H9 (cell line): ENCODE data around the gene FAXC. TPM values are rescaled to one million over a fixed set of nuclear protein-coding genes. Genes with fewer than 3 reads are reported as not detected.
"Not testable (repeated sequence)": the region's sequence is repeated elsewhere in the genome, so short reads cannot be mapped to it uniquely, and the experiment has no call there.

ENCODE experiments used
- DNase-seq: peaks from one replicate; pipeline ENCODE4 v3.0.0-alpha.2; 2017
- H2AFZ ChIP-seq: one replicate; pipeline ENCODE4 v1.6.1; 2013; ENCODE audit warnings: mild to moderate bottlenecking, low read length, control low read depth, moderate library complexity
- H2AK5ac ChIP-seq: 2 replicates; pipeline ENCODE4 v1.6.1; 2013; ENCODE audit warnings: low read length, control low read depth, mixed read lengths; ENCODE audit not compliant: insufficient read length
- H2BK120ac ChIP-seq: one replicate; pipeline ENCODE4 v1.6.1; 2013; ENCODE audit warnings: low read depth, mild to moderate bottlenecking, low read length, control low read depth, inconsistent platforms; ENCODE audit not compliant: poor library complexity, severe bottlenecking
- H2BK12ac ChIP-seq: 2 replicates; pipeline ENCODE4 v1.6.1; 2013; ENCODE audit warnings: low read length, control low read depth, mixed read lengths, low read depth; ENCODE audit not compliant: insufficient read length
- H2BK15ac ChIP-seq: 2 replicates; pipeline ENCODE4 v1.6.1; 2013; ENCODE audit warnings: low read depth, low read length, control low read depth
- H2BK20ac ChIP-seq: one replicate; pipeline ENCODE4 v1.6.1; 2013; ENCODE audit warnings: low read depth, mild to moderate bottlenecking, low read length, control low read depth, inconsistent platforms; ENCODE audit not compliant: poor library complexity, severe bottlenecking
- H2BK5ac ChIP-seq: 2 replicates; pipeline ENCODE4 v1.6.1; 2013; ENCODE audit warnings: low read length, control low read depth, mixed read lengths; ENCODE audit not compliant: insufficient read length
- H3K14ac ChIP-seq: 2 replicates; pipeline ENCODE4 v1.6.1; 2013; ENCODE audit warnings: low read length, control low read depth; ENCODE audit not compliant: insufficient read depth
- H3K18ac ChIP-seq: 2 replicates; pipeline ENCODE4 v1.6.1; 2013; ENCODE audit warnings: low read depth, mild to moderate bottlenecking, mixed read lengths, low read length, control low read depth; ENCODE audit not compliant: insufficient read length
- H3K23ac ChIP-seq: 2 replicates; pipeline ENCODE4 v1.6.1; 2013; ENCODE audit warnings: low read length, control low read depth, mixed read lengths, low read depth; ENCODE audit not compliant: insufficient read length
- H3K23me2 ChIP-seq: 2 replicates; pipeline ENCODE4 v1.6.1; 2013; ENCODE audit warnings: low read depth, mild to moderate bottlenecking, mixed read lengths, low read length, control low read depth; ENCODE audit not compliant: insufficient read length, poor library complexity, severe bottlenecking
- H3K27ac ChIP-seq: 2 replicates; pipeline ENCODE4 v1.5.1; 2013; ENCODE audit warnings: low read length, control low read depth, mixed read lengths, low read depth; ENCODE audit not compliant: insufficient read length
- H3K27me3 ChIP-seq: 2 replicates; pipeline ENCODE4 v1.6.1; 2013; ENCODE audit warnings: low read length, control low read depth, inconsistent platforms; ENCODE audit not compliant: insufficient read depth
- H3K4ac ChIP-seq: 2 replicates; pipeline ENCODE4 v1.6.1; 2013; ENCODE audit warnings: low read depth, mild to moderate bottlenecking, control low read depth, inconsistent platforms, low read length, moderate library complexity
- H3K4me1 ChIP-seq: 2 replicates; pipeline ENCODE4 v1.6.1; 2013; ENCODE audit warnings: low read length, control low read depth, inconsistent platforms; ENCODE audit not compliant: insufficient read depth
- H3K4me2 ChIP-seq: 2 replicates; pipeline ENCODE4 v1.6.1; 2013; ENCODE audit warnings: low read length, control low read depth, mixed read lengths; ENCODE audit not compliant: insufficient read length, insufficient read depth
- H3K56ac ChIP-seq: 2 replicates; pipeline ENCODE4 v1.6.1; 2013; ENCODE audit warnings: low read depth, mild to moderate bottlenecking, mixed read lengths, low read length, control low read depth; ENCODE audit not compliant: insufficient read length
- H3K79me1 ChIP-seq: 2 replicates; pipeline ENCODE4 v1.6.1; 2013; ENCODE audit warnings: low read depth, mild to moderate bottlenecking, moderate library complexity, low read length, control low read depth, inconsistent platforms; ENCODE audit not compliant: insufficient read depth, poor library complexity, severe bottlenecking
- H3K79me2 ChIP-seq: 2 replicates; pipeline ENCODE4 v1.6.1; 2013; ENCODE audit warnings: low read length, control low read depth, inconsistent platforms; ENCODE audit not compliant: insufficient read depth
- H3K9ac ChIP-seq: 2 replicates; pipeline ENCODE4 v1.6.1; 2013; ENCODE audit warnings: low read length, control low read depth, mixed read lengths; ENCODE audit not compliant: insufficient read length; ENCODE audit errors: extremely low read depth
- H3K9me3 ChIP-seq: one replicate; pipeline ENCODE4 v1.6.1; 2013; ENCODE audit warnings: low read depth, low read length, inconsistent platforms; ENCODE audit not compliant: control insufficient read depth
- H3T11ph ChIP-seq: one replicate; pipeline ENCODE4 v1.6.1; 2013; ENCODE audit warnings: mild to moderate bottlenecking, low read length, control low read depth, inconsistent platforms
- H4K20me1 ChIP-seq: one replicate; pipeline ENCODE4 v1.6.1; 2013; ENCODE audit not compliant: control insufficient read depth, insufficient read length, insufficient read depth
- H4K5ac ChIP-seq: 2 replicates; pipeline ENCODE4 v1.6.1; 2013; ENCODE audit warnings: low read depth, mild to moderate bottlenecking, mixed read lengths, low read length, control low read depth; ENCODE audit not compliant: insufficient read length
- H4K8ac ChIP-seq: replicated peaks from 2 replicates; pipeline ENCODE4 v1.6.1; 2013; ENCODE audit warnings: low read length, control low read depth, mixed read lengths, low read depth; ENCODE audit not compliant: insufficient read length
- H4K91ac ChIP-seq: 2 replicates; pipeline ENCODE4 v1.6.1; 2013; ENCODE audit warnings: low read depth, mild to moderate bottlenecking, moderate library complexity, mixed read lengths, low read length, control low read depth; ENCODE audit not compliant: insufficient read length
- H3K27ac Mint-ChIP-seq, 3 experiments: 2 replicates in 2 of 3; 3 replicates in 1 of 3; pipeline ENCODE4 v1.8.0; 2020 to 2021; ENCODE audit warnings: mixed read lengths in 3 of 3, mild to moderate bottlenecking in 1 of 3, moderate library complexity in 1 of 3
- H3K27me3 Mint-ChIP-seq: 2 replicates; pipeline ENCODE4 v1.8.0; 2021; ENCODE audit warnings: low read depth, mild to moderate bottlenecking, moderate library complexity, mixed read lengths
- H3K36me3 Mint-ChIP-seq, 3 experiments: 2 replicates in 2 of 3; 3 replicates in 1 of 3; pipeline ENCODE4 v1.8.0; 2020 to 2021; ENCODE audit warnings: low read depth in 3 of 3, mixed read lengths in 3 of 3; ENCODE audit not compliant: insufficient read depth in 1 of 3
- H3K4me1 Mint-ChIP-seq, 2 experiments: 2 replicates each; pipeline ENCODE4 v1.8.0; 2020; ENCODE audit warnings: mixed read lengths in 2 of 2
- H3K4me3 Mint-ChIP-seq, 2 experiments: 2 replicates in 1 of 2; 3 replicates in 1 of 2; pipeline ENCODE4 v1.8.0; 2020 to 2021; ENCODE audit warnings: mild to moderate bottlenecking in 2 of 2, mixed read lengths in 2 of 2, moderate library complexity in 1 of 2
- H3K9me3 Mint-ChIP-seq, 2 experiments: 2 replicates in 1 of 2; 3 replicates in 1 of 2; pipeline ENCODE4 v1.8.0; 2020; ENCODE audit warnings: mild to moderate bottlenecking in 2 of 2, mixed read lengths in 2 of 2, moderate library complexity in 1 of 2
- CTCF ChIP-seq: fragments of 200-600 bp; sonication (generic); conservative IDR thresholded peaks from 3 replicates; pipeline ENCODE4 v1.8.0; 2021; ENCODE audit warnings: antibody characterized with exemption, mild to moderate bottlenecking
- WGBS: extraction: QIAGEN DNeasy Blood & Tissue Kit; methylation state at CpG from one replicate; pipeline ENCODE4 v1.1.7; 2013; ENCODE audit warnings: missing lambda C conversion rate, low lambda C conversion rate, mixed read lengths; ENCODE audit not compliant: insufficient read length; ENCODE audit errors: extremely low coverage; 5-methylcytosine and 5-hydroxymethylcytosine counted together
- total RNA-seq: library from RNA; stranded (reverse); gene quantifications from 2 replicates; pipeline ENCODE4 v1.2.1, GENCODE V29; 2021

FAXC gene
- total RNA-seq, 1 experiment from 2014 or later = 17.2 TPM

GRCh38 chr6:99338188-99338587 lies 11.3 kb downstream of the FAXC start:
- no CpG with 5 or more reads among the region's 2 CpGs for WGBS
- no peak overlapping the region for H4K8ac ChIP-seq
- no peak overlapping the region for H3K14ac ChIP-seq
- no peak for DNase-seq
- H3K27me3 Mint-ChIP-seq = no peaks in the 10 kb centered on the region
- H3K79me1 ChIP-seq = no peaks in the 10 kb centered on the region
- no peaks in the 10 kb centered on the region for H3K9me3 Mint-ChIP-seq
- peaks cover 18 to 19% of the 10 kb centered on the region in 2 experiments for H3K4me1 Mint-ChIP-seq
- H3K23ac ChIP-seq = no peak overlapping the region
- H3K27me3 ChIP-seq = no peaks in the 10 kb centered on the region
- no peak overlapping the region for H3K27ac ChIP-seq
- no peak overlapping the region for H3T11ph ChIP-seq
- H3K9ac ChIP-seq = no peak overlapping the region
- H3K36me3 Mint-ChIP-seq = peaks cover 1 to 11% (median 4%) of the 10 kb centered on the region in 3 experiments; a peak in 3 of 7 replicates
- H3K27ac Mint-ChIP-seq = peak overlapping the region in 1 of 3 experiments; percentile 72; a peak in 1 of 7 replicates
- H2AFZ ChIP-seq = no peak overlapping the region
- H3K56ac ChIP-seq = no peak overlapping the region
- no peak overlapping the region for H2BK20ac ChIP-seq
- H2AK5ac ChIP-seq = no peak overlapping the region
- H4K91ac ChIP-seq = no peak overlapping the region
- no peak overlapping the region for H3K18ac ChIP-seq
- no peak overlapping the region for H2BK5ac ChIP-seq
- no peaks in the 10 kb centered on the region for H4K20me1 ChIP-seq
- peaks cover 4% of the 10 kb centered on the region; the same call in 1 of the 2 replicates for H3K4me1 ChIP-seq
- no peak overlapping the region for H3K4me3 Mint-ChIP-seq
- no peak for TF ChIP-seq CTCF
- H2BK15ac ChIP-seq = no peak overlapping the region
- H3K23me2 ChIP-seq = no peaks in the 10 kb centered on the region
- H4K5ac ChIP-seq = no peak overlapping the region
- no peaks in the 10 kb centered on the region for H3K9me3 ChIP-seq
- no peak overlapping the region for H2BK12ac ChIP-seq
- no peak overlapping the region for H2BK120ac ChIP-seq
- no peaks in the 10 kb centered on the region for H3K79me2 ChIP-seq
- no peak overlapping the region for H3K4ac ChIP-seq
- no peak overlapping the region for H3K4me2 ChIP-seq

DNA sequence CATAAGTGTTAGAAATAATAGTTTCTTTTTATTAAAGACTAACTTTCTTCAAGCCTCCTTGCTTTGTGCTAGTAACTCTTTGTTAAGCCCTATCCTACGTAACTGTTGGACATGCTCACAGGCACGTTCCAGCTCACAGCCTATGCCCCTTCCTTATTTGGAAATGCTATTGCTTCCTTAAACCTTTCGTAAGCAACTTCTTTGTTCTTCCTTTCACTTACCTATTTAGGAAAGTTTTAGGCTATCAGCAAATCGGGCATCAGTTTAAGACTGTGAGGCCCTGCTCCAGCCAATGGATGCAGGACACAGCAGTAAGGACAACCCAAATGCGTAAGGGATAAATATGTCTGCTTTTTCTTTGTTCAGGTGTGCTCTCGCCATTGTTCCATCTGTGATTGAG lies 14.2 kb downstream of the FAXC start:
- H2BK15ac ChIP-seq, H4K91ac ChIP-seq, H3K9me3 Mint-ChIP-seq, H3K79me2 ChIP-seq, H2BK5ac ChIP-seq, H3K14ac ChIP-seq, H3K4me2 ChIP-seq, H2AK5ac ChIP-seq, H3K18ac ChIP-seq, H4K20me1 ChIP-seq, H3K9me3 ChIP-seq, H4K8ac ChIP-seq, H4K5ac ChIP-seq, H3K4ac ChIP-seq, H2BK120ac ChIP-seq, H3K4me3 Mint-ChIP-seq, H2BK12ac ChIP-seq, H3T11ph ChIP-seq, H3K23ac ChIP-seq, H3K4me1 ChIP-seq, H3K56ac ChIP-seq, H3K9ac ChIP-seq, H3K23me2 ChIP-seq, H2BK20ac ChIP-seq, H2AFZ ChIP-seq, H3K27me3 ChIP-seq, H3K27me3 Mint-ChIP-seq, H3K27ac ChIP-seq, H3K79me1 ChIP-seq: not testable (repeated sequence)
- WGBS = no CpG with 5 or more reads among the region's 6 CpGs
- peaks cover 18 to 19% of the 10 kb centered on the region in 2 experiments for H3K4me1 Mint-ChIP-seq
- DNase-seq = peak; percentile 38
- H3K27ac Mint-ChIP-seq = peak overlapping the region in 2 of 3 experiments; percentile 20 to 66; a peak in 4 of 7 replicates
- H3K36me3 Mint-ChIP-seq = peaks cover 0 to 16% (median 4%) of the 10 kb centered on the region in 3 experiments; a peak in 4 of 7 replicates
